ENCODE data around the gene KIF2B. TPM values are rescaled to one million over a fixed set of nuclear protein-coding genes. Genes with fewer than 3 reads are reported as not detected.

Gene KIF2B
- total RNA-seq (not detected), total RNA-seq (0 to 0.09 (median 0) reads per million in 172 experiments)
- not detected for polyA plus RNA-seq (2013, experiment 1 of 2)
- polyA plus RNA-seq (2013, experiment 2 of 2): not detected

GRCh38 chr17:53822764-53823163 lies at the start of gene KIF2B:
Gene KIF2B, plus strand, starts transcription at chr17:53822927. Its CDS starts 107 bp downstream, at chr17:53823034.
- Histone ChIP-seq H3K4me1 (ENCODE audit: insufficient read depth, low read length) (no peaks in the 10 kb centered on the region), H3K4me3 (ENCODE audit: low read length) (no peak within 1 kb of the TSS), H3K9me3 (ENCODE audit: control insufficient read depth in 1 of 2, insufficient read depth in 1 of 2, low read length in 2 of 2) (peaks cover 0 to 14% of the 10 kb centered on the region in 2 experiments), H3K27ac (ENCODE audit: low read depth in 1 of 2, low read length in 2 of 2) (no peak within 1 kb of the TSS), H3K27me3 (ENCODE audit: control insufficient read depth in 1 of 2, insufficient read depth in 2 of 2, low read length in 2 of 2) (no peaks in the 10 kb centered on the region), H3K36me3 (ENCODE audit: insufficient read depth, low read length) (no peaks in the 10 kb centered on the region)
- no peak for TF ChIP-seq CTCF (IDR thresholded peaks at IDR 0.05)
- DNase-seq (no peak), ATAC-seq (ENCODE audit: poor library complexity) (no peak)
- Mint-ChIP-seq H3K27me3 (no peaks in the 10 kb centered on the region), H3K36me3 (ENCODE audit: low read depth) (no peaks in the 10 kb centered on the region), H3K9me3 (peaks cover 9% of the 10 kb centered on the region), H3K27ac (no peak within 1 kb of the TSS), H3K4me3 (no peak within 1 kb of the TSS), H3K4me1 (ENCODE audit: low read depth) (no peaks in the 10 kb centered on the region)
- POLR2A ChIA-PET: no interaction called here
- intact Hi-C loops (cut with DNase I, micrococcal nuclease): no loop called here
- CTCF ChIA-PET: no interaction called here

GRCh38 chr17:53780320-53780719 lies 42.4 kb upstream of the KIF2B start:
- TF ChIP-seq CTCF (IDR thresholded peaks at IDR 0.05): no peak
- no peaks in the 10 kb centered on the region for H3K36me3 Mint-ChIP-seq (ENCODE audit: low read depth)
- Histone ChIP-seq H3K27me3 (ENCODE audit: control insufficient read depth in 1 of 2, insufficient read depth in 2 of 2, low read length in 2 of 2) (no peaks in the 10 kb centered on the region), H3K27ac (ENCODE audit: low read depth in 1 of 2, low read length in 2 of 2) (no peak overlapping the region), H3K4me3 (ENCODE audit: low read length) (no peak overlapping the region), H3K9me3 (ENCODE audit: control insufficient read depth in 1 of 2, insufficient read depth in 1 of 2, low read length in 2 of 2) (peaks cover 0 to 12% of the 10 kb centered on the region in 2 experiments), H3K4me1 (ENCODE audit: insufficient read depth, low read length) (no peaks in the 10 kb centered on the region), H3K36me3 (ENCODE audit: insufficient read depth, low read length) (no peaks in the 10 kb centered on the region)
- H3K4me3 Mint-ChIP-seq: no peak overlapping the region
- intact Hi-C loops (cut with DNase I, micrococcal nuclease): no loop called here
- H3K27ac Mint-ChIP-seq: no peak overlapping the region
- no peak for ATAC-seq (ENCODE audit: poor library complexity)
- H3K27me3 Mint-ChIP-seq: no peaks in the 10 kb centered on the region
- CTCF ChIA-PET: no interaction called here
- H3K9me3 Mint-ChIP-seq: peaks cover 20% of the 10 kb centered on the region
- no peaks in the 10 kb centered on the region for H3K4me1 Mint-ChIP-seq (ENCODE audit: low read depth)
- POLR2A ChIA-PET: no interaction called here
- no peak for DNase-seq

- Mint-ChIP-seq H3K4me1 (ENCODE audit: low read depth) (no peaks in the 10 kb centered on the region), H3K36me3 (ENCODE audit: low read depth) (no peaks in the 10 kb centered on the region)
- ATAC-seq (ENCODE audit: poor library complexity): no peak
Observed at GRCh38 chr17:53791551-53791950, 31.2 kb upstream of the KIF2B start.

More at GRCh38 chr17:53791551-53791950, 31.2 kb upstream of the KIF2B start:
- no peaks in the 10 kb centered on the region for H3K4me1 ChIP-seq (ENCODE audit: insufficient read depth, low read length)
- CTCF ChIA-PET: no interaction called here
- intact Hi-C loops (cut with DNase I, micrococcal nuclease): no loop called here
- Mint-ChIP-seq H3K9me3 (peaks cover 4% of the 10 kb centered on the region), H3K4me3 (no peak overlapping the region), H3K27ac (no peak overlapping the region), H3K27me3 (no peaks in the 10 kb centered on the region)
- TF ChIP-seq CTCF (IDR thresholded peaks at IDR 0.05): no peak
- POLR2A ChIA-PET: no interaction called here
- H3K9me3 ChIP-seq (ENCODE audit: control insufficient read depth in 1 of 2, insufficient read depth in 1 of 2, low read length in 2 of 2): peaks cover 0 to 16% of the 10 kb centered on the region in 2 experiments
- no peak for DNase-seq
- H3K36me3 ChIP-seq (ENCODE audit: insufficient read depth, low read length): no peaks in the 10 kb centered on the region
- H3K27ac ChIP-seq (ENCODE audit: low read depth in 1 of 2, low read length in 2 of 2): no peak overlapping the region
- H3K27me3 ChIP-seq (ENCODE audit: control insufficient read depth in 1 of 2, insufficient read depth in 2 of 2, low read length in 2 of 2): no peaks in the 10 kb centered on the region
- no peak overlapping the region for H3K4me3 ChIP-seq (ENCODE audit: low read length)
